ENCODE results near the gene TENM4. TPM values are rescaled to one million over a fixed set of nuclear protein-coding genes. Genes with fewer than 3 reads are reported as not detected.

The TENM4 gene
- total RNA-seq, 1 donor from 2014 or later: not detected

DNA sequence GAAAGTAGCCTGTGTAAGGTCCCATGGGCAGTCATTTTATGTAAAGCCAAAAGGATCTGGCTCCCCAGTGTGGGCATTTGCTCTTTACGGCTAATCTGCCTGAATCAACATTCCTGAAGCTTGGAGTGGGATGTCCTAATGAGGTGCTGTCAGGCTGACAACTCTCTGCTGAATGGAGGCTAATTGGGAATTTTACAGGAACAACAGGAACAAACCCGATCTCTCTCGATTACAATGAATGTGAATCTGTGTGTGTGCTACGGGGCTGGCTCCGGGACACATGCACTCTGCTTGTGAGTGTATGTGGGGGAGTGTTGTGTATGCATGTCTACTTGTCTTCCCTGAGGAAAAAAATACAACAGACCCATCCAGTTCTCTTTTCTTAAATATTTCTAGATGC lies 415.2 kb downstream of the TENM4 start:
- intact Hi-C loops (cut with micrococcal nuclease): no loop called here
- Mint-ChIP-seq H3K27ac (no peak overlapping the region), H3K27me3 (ENCODE audit: low read depth) (peaks cover 66% of the 10 kb centered on the region), H3K4me3 (ENCODE audit: low read depth) (no peak overlapping the region), H3K4me1 (ENCODE audit: low read depth) (peaks cover 7% of the 10 kb centered on the region), H3K36me3 (ENCODE audit: low read depth) (no peaks in the 10 kb centered on the region), H3K9me3 (no peaks in the 10 kb centered on the region)
- no peak for DNase-seq (ENCODE audit: low spot score)

DNA sequence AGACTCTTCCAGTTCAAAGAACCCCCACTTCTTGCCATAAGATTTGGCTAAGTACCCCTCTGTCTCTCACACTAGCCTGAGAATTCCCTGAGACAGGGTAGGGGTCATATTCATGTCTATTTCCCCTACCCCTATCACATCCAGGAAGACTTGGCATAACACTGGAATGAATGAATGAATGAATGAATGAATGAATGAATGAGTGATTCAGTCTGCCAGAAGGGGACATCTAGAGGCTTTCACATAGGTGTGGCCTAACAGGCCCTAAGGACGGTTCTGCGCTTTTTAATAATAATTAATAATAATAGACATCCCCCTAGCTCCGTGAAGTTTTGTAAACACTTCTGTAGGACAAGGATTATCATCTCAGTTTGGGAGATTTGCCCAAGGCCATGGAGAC lies 415.7 kb downstream of the TENM4 start:
- Mint-ChIP-seq H3K36me3 (ENCODE audit: low read depth) (no peaks in the 10 kb centered on the region), H3K27ac (no peak overlapping the region), H3K9me3 (no peaks in the 10 kb centered on the region), H3K4me1 (ENCODE audit: low read depth) (peaks cover 7% of the 10 kb centered on the region), H3K4me3 (ENCODE audit: low read depth) (no peak overlapping the region), H3K27me3 (ENCODE audit: low read depth) (peaks cover 64% of the 10 kb centered on the region)
- no peak for DNase-seq (ENCODE audit: low spot score)
- intact Hi-C loops (cut with micrococcal nuclease): no loop called here

- Mint-ChIP-seq H3K4me1 (ENCODE audit: low read depth) (peaks cover 17% of the 10 kb centered on the region), H3K9me3 (no peaks in the 10 kb centered on the region), H3K27ac (no peak overlapping the region), H3K27me3 (ENCODE audit: low read depth) (peaks cover 47% of the 10 kb centered on the region), H3K36me3 (ENCODE audit: low read depth) (no peaks in the 10 kb centered on the region), H3K4me3 (ENCODE audit: low read depth) (no peak overlapping the region)
- intact Hi-C loops (cut with micrococcal nuclease): no loop called here
- DNase-seq (ENCODE audit: low spot score): no peak
These were observed 418.6 kb downstream of the TENM4 start for GRCh38 chr11:79022265-79022664.

GRCh38 chr11:79021601-79022000 lies 419.2 kb downstream of the TENM4 start:
- DNase-seq (ENCODE audit: low spot score): no peak
- Mint-ChIP-seq H3K4me1 (ENCODE audit: low read depth) (peaks cover 13% of the 10 kb centered on the region), H3K9me3 (no peaks in the 10 kb centered on the region), H3K36me3 (ENCODE audit: low read depth) (no peaks in the 10 kb centered on the region), H3K4me3 (ENCODE audit: low read depth) (no peak overlapping the region), H3K27me3 (ENCODE audit: low read depth) (peaks cover 47% of the 10 kb centered on the region), H3K27ac (no peak overlapping the region)
- intact Hi-C loops (cut with micrococcal nuclease): no loop called here

GRCh38 chr11:79019975-79020374 lies 420.9 kb downstream of the TENM4 start:
- DNase-seq (ENCODE audit: low spot score): no peak
- no peak overlapping the region for H3K27ac Mint-ChIP-seq
- no peaks in the 10 kb centered on the region for H3K9me3 Mint-ChIP-seq
- H3K27me3 Mint-ChIP-seq (ENCODE audit: low read depth): peaks cover 48% of the 10 kb centered on the region
- no peaks in the 10 kb centered on the region for H3K36me3 Mint-ChIP-seq (ENCODE audit: low read depth)
- no peak overlapping the region for H3K4me3 Mint-ChIP-seq (ENCODE audit: low read depth)
- intact Hi-C loops (cut with micrococcal nuclease): no loop called here
- H3K4me1 Mint-ChIP-seq (ENCODE audit: low read depth): peaks cover 10% of the 10 kb centered on the region

DNA sequence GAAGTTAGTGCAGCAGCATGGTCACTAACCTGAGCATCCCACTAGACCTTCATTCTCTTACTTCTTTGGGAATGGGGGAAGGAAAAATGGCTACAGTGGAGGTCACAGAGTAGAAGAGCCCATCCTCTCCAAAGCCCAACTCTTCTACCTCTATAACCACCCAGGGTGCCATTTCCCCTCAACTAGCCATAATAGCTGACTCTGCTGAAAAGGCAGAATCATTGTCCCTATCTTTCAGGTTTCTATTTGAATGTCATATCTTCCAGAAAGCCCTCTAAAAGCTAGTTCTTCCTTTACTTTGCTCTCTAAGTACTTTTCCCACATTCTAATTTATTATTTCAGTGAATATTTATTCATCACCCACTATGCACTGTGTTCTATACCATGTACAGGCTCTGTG lies 421.6 kb downstream of the TENM4 start:
- H3K4me1 Mint-ChIP-seq (ENCODE audit: low read depth): peaks cover 10% of the 10 kb centered on the region
- intact Hi-C loops (cut with micrococcal nuclease): no loop called here
- peaks cover 42% of the 10 kb centered on the region for H3K27me3 Mint-ChIP-seq (ENCODE audit: low read depth)
- no peaks in the 10 kb centered on the region for H3K36me3 Mint-ChIP-seq (ENCODE audit: low read depth)
- no peak overlapping the region for H3K4me3 Mint-ChIP-seq (ENCODE audit: low read depth)
- no peaks in the 10 kb centered on the region for H3K9me3 Mint-ChIP-seq
- no peak for DNase-seq (ENCODE audit: low spot score)
- no peak overlapping the region for H3K27ac Mint-ChIP-seq

DNA sequence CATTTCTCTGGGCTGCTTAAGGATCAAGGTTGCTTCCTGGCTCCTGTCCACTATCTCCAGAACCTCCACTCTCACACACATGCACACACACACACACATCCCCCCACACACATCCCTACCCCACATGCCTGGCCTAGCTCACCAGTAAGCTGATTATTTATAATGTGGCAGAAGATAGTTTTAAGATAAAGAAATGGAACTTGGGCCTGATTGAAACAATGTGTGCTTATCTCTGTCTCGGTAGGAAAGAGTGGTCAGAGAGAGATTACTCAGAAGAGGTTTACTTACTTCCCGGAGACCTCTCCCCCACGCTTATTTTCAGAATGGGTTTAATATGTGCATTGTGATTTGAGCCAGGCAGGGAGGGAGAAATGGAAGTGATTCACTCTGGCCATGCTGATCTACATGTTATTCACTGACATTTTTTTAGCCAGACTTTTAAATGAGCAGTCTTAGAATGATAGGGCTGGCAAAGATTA lies 422.4 kb downstream of the TENM4 start:
- Mint-ChIP-seq H3K4me1 (ENCODE audit: low read depth) (peaks cover 10% of the 10 kb centered on the region), H3K27me3 (ENCODE audit: low read depth) (peaks cover 38% of the 10 kb centered on the region), H3K36me3 (ENCODE audit: low read depth) (no peaks in the 10 kb centered on the region), H3K27ac (no peak overlapping the region), H3K4me3 (ENCODE audit: low read depth) (no peak overlapping the region), H3K9me3 (no peaks in the 10 kb centered on the region)
- intact Hi-C loops (cut with micrococcal nuclease): loop anchor here (1.0 kb wide), 1 partner anchor 375 kb away; no protein-coding TSS in a partner anchor
- no peak for DNase-seq (ENCODE audit: low spot score)

- intact Hi-C loops (cut with micrococcal nuclease): loop anchor here (1.0 kb wide), 1 partner anchor 375 kb away; no protein-coding TSS in a partner anchor
- Mint-ChIP-seq H3K9me3 (no peaks in the 10 kb centered on the region), H3K27me3 (ENCODE audit: low read depth) (peaks cover 38% of the 10 kb centered on the region), H3K4me3 (ENCODE audit: low read depth) (no peak overlapping the region), H3K27ac (no peak overlapping the region), H3K4me1 (ENCODE audit: low read depth) (peaks cover 10% of the 10 kb centered on the region), H3K36me3 (ENCODE audit: low read depth) (no peaks in the 10 kb centered on the region)
- DNase-seq (ENCODE audit: low spot score): no peak
These were observed 423.0 kb downstream of the TENM4 start for GRCh38 chr11:79017811-79018210.

- H3K4me3 Mint-ChIP-seq (ENCODE audit: low read depth): no peak overlapping the region
- H3K27me3 Mint-ChIP-seq (ENCODE audit: low read depth): peaks cover 15% of the 10 kb centered on the region
- H3K4me1 Mint-ChIP-seq (ENCODE audit: low read depth): peaks cover 5% of the 10 kb centered on the region
- no peak for DNase-seq (ENCODE audit: low spot score)
- intact Hi-C loops (cut with micrococcal nuclease): no loop called here
- H3K36me3 Mint-ChIP-seq (ENCODE audit: low read depth): no peaks in the 10 kb centered on the region
- no peaks in the 10 kb centered on the region for H3K9me3 Mint-ChIP-seq
- H3K27ac Mint-ChIP-seq: no peak overlapping the region
These were observed 427.3 kb downstream of the TENM4 start for GRCh38 chr11:79013509-79013908.

DNA sequence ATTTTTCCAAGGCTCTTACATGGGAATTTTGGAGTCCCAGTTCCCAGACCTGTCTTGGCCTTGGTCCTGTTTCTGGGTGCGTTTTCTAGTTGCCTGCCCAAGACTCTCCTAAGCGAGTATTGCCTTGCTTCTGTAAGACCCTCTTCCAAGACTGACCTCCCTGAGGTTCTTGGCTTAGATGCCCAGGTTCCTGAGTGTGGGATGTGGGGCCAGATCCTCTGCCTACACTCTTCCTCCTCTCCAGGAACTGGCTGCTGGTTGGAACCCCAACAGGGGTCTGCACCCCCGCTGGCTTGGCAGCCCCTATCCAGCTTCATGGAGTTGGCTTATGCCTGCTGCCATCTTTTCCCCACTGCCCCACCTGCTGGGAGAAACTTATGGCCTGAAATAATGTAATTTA lies 429.5 kb downstream of the TENM4 start:
- DNase-seq (ENCODE audit: low spot score): no peak

DNA sequence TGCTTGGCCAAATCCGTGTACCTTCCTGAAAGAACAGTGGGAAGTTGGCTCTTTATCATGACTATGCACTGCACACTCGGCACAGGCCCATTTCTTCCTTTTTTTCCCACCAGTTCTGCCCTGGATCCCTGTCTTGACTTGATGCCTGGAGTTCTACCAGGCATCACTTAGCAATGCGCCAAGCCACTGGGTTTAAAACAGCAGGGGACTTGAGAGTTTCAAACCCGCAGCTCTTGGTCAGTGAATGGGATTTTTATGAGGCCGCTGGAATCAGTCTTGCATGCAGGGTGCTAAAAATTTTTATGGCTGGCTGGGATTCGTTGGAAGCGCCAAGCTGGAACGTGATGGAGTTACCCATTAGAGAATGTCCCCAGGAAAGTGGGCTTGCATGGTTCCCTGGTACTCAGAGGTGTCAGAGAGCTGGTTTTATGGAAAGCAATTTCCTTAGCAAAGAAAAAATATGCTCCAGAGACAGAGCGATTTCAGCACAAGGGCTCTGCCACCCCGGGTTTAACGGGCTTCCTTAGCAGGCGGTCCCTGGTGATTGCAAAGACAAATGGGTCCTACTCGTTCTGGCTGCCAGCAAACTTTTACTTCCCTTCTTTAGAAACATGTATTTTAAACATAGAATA lies 432.9 kb downstream of the TENM4 start:
- H3K9me3 Mint-ChIP-seq: no peaks in the 10 kb centered on the region
- intact Hi-C loops (cut with micrococcal nuclease): no loop called here
- H3K27ac Mint-ChIP-seq: no peak overlapping the region
- H3K4me3 Mint-ChIP-seq (ENCODE audit: low read depth): no peak overlapping the region
- H3K4me1 Mint-ChIP-seq (ENCODE audit: low read depth): no peaks in the 10 kb centered on the region
- H3K36me3 Mint-ChIP-seq (ENCODE audit: low read depth): no peaks in the 10 kb centered on the region
- H3K27me3 Mint-ChIP-seq (ENCODE audit: low read depth): no peaks in the 10 kb centered on the region
- no peak for DNase-seq (ENCODE audit: low spot score)

More for the DNA sequence above, 429.5 kb downstream of the TENM4 start:
- intact Hi-C loops (cut with micrococcal nuclease): no loop called here
- Mint-ChIP-seq H3K27me3 (ENCODE audit: low read depth) (peaks cover 10% of the 10 kb centered on the region), H3K36me3 (ENCODE audit: low read depth) (no peaks in the 10 kb centered on the region), H3K27ac (no peak overlapping the region), H3K9me3 (no peaks in the 10 kb centered on the region), H3K4me1 (ENCODE audit: low read depth) (no peaks in the 10 kb centered on the region), H3K4me3 (ENCODE audit: low read depth) (no peak overlapping the region)

DNA sequence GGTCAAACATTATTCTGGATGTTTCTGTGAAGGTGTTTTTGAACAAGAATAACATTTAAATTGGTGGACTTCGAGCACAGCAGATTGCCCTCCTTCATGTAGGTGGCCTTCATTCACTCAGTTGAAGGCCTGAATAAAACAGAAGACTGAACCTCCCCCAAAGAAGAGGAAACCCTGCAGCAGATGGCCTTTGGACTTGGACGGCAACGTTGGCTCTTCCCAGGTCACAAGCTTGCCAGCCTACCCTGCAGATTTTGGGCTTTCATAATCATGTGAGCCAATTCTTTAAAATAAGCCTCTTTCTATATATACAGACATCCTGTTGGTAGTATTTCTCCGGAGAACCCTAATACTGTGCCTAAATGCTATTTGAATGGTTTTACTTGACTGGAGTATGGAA lies 434.0 kb downstream of the TENM4 start:
- H3K27ac Mint-ChIP-seq: no peak overlapping the region
- intact Hi-C loops (cut with micrococcal nuclease): no loop called here
- H3K27me3 Mint-ChIP-seq (ENCODE audit: low read depth): no peaks in the 10 kb centered on the region
- no peak for DNase-seq (ENCODE audit: low spot score)
- no peaks in the 10 kb centered on the region for H3K9me3 Mint-ChIP-seq
- no peaks in the 10 kb centered on the region for H3K4me1 Mint-ChIP-seq (ENCODE audit: low read depth)
- no peak overlapping the region for H3K4me3 Mint-ChIP-seq (ENCODE audit: low read depth)
- no peaks in the 10 kb centered on the region for H3K36me3 Mint-ChIP-seq (ENCODE audit: low read depth)

DNA sequence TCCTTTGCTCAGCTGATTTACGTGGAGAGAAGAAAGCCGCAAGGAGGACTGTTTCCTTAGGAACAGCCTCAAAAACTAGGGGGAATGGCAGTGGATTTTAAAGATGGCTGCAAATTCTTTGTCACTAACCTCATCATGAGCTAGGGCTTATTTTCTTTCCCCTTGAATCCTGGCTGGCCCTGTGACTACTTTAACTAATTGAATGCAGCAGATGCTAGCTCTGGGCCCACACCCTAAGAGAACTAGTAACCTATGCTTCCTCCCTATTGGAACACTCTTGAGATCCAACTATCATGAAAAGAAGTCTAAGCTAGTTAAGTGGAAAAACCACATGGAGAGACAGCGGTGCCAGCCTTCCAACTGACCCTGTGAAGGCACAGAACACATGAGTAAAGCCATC lies 444.8 kb downstream of the TENM4 start:
- peaks cover 4% of the 10 kb centered on the region for H3K27me3 Mint-ChIP-seq (ENCODE audit: low read depth)
- no peaks in the 10 kb centered on the region for H3K36me3 Mint-ChIP-seq (ENCODE audit: low read depth)
- no peaks in the 10 kb centered on the region for H3K4me1 Mint-ChIP-seq (ENCODE audit: low read depth)
- intact Hi-C loops (cut with micrococcal nuclease): no loop called here
- no peak overlapping the region for H3K4me3 Mint-ChIP-seq (ENCODE audit: low read depth)
- H3K27ac Mint-ChIP-seq: no peak overlapping the region
- DNase-seq (ENCODE audit: low spot score): no peak
- peaks cover 15% of the 10 kb centered on the region for H3K9me3 Mint-ChIP-seq

DNA sequence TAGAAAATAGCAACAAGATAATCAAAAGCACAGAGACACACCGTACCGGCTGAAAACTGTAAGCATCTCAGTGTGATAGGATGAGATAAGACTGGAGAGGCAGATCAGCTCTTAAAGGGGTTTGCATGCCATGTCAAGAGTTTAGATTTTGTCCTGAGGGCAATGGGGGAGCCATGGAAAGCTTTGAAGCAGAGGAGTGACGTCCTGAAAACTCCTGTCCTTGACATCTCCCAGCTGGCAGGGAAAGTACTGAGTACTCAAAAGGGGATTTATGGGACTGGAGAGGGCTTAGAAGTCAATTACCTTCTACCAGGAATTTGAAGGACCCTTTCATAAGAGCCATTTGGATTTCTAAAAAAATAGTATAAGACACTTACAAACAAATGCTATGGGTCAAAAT lies 445.7 kb downstream of the TENM4 start:
- H3K9me3 Mint-ChIP-seq: peaks cover 15% of the 10 kb centered on the region
- H3K4me1 Mint-ChIP-seq (ENCODE audit: low read depth): no peaks in the 10 kb centered on the region
- no peaks in the 10 kb centered on the region for H3K36me3 Mint-ChIP-seq (ENCODE audit: low read depth)
- H3K27ac Mint-ChIP-seq: no peak overlapping the region
- peaks cover 4% of the 10 kb centered on the region for H3K27me3 Mint-ChIP-seq (ENCODE audit: low read depth)
- H3K4me3 Mint-ChIP-seq (ENCODE audit: low read depth): no peak overlapping the region
- intact Hi-C loops (cut with micrococcal nuclease): no loop called here
- no peak for DNase-seq (ENCODE audit: low spot score)

Data from activated T-helper 2 cell treated with anti-CD3 and anti-CD28 coated beads, Interferon-gamma antibody, Interleukin-2, Interleukin-4, amounts not matched to agents 10 μg/mL and 5 μg/mL and 100 μg/mL, durations not matched to agents 14 hours and 24 hours and 36 hours (primary cell).